ENCODE data around the gene THY1.
"Not testable (repeated sequence)": the region's sequence is repeated elsewhere in the genome, so short reads cannot be mapped to it uniquely, and the experiment has no call there.

Gene THY1

DNA sequence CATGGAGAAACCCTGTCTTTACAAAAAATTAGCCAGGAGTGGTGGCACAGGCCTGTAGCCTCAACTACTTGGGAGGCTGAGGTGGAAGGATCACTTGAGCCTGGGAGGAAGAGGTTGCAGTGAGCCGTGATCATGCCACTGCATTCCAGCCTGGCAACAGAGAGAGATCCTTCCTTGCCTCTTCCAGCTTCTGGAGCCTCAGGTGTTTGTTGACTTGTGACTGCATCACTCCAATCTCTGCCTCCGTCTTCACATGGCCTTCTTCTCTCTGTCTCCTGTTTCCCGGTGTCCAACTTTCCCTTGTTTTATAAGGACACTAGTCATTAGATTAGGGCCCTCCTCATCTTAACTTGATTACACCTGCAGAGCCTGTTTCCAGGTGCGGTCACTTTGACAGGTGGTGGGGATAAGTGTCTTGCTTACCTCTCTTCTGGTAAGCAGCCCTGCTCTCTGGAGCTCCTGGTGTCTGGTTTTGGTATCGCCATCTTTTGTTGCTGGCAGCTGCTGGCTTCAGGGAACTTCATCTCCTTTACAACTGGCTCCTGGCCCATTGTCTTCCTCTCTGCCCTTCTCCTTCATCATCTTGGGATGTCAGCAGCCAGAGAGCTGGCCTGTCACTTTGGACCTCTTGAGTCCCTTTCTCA, 33.2 kb downstream of the THY1 start:
- 0 out of 2 replicates have a peak, but pooled peaks have one; percentile 5 for TF ChIP-seq CTCF (IDR thresholded peaks at IDR 0.05; ENCODE audit: control insufficient read depth, extremely low read depth, insufficient read depth)
- no peak overlapping the region for H3K4me3 ChIP-seq (ENCODE audit: low read depth, low read length)
- DNase-seq (ENCODE audit: low read depth), result no peak

DNA sequence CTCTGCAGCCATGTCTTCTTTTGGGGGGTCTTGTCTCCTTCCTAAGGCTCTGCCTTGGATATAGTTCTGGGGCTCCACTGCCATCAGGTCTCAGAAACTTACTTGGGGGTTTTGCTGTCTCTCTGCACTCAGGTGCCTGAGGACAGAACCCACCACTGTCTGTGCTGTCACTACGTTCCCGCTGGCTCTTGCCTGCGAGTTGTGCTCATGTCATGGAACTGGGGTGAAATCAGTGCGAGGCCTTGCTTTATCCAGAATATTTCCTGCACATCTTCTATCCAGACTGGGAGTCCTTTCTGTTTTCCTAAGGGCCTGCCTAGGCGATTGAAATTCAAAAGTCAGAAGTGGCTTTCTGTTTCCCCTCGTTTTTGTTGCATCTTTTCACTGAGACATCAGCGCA, 34.9 kb downstream of the THY1 start:
- no peak overlapping the region for H3K4me3 ChIP-seq (ENCODE audit: low read depth, low read length)
- no peak for TF ChIP-seq CTCF (IDR thresholded peaks at IDR 0.05; ENCODE audit: control insufficient read depth, extremely low read depth, insufficient read depth)
- DNase-seq (ENCODE audit: low read depth), result no peak

- TF ChIP-seq CTCF (IDR thresholded peaks at IDR 0.05; ENCODE audit: control insufficient read depth, extremely low read depth, insufficient read depth), result no peak
- no peak for DNase-seq (ENCODE audit: low read depth)
- no peak overlapping the region for H3K4me3 ChIP-seq (ENCODE audit: low read depth, low read length)
Measured at GRCh38 chr11:119384332-119384731, 38.6 kb downstream of the THY1 start.

DNA sequence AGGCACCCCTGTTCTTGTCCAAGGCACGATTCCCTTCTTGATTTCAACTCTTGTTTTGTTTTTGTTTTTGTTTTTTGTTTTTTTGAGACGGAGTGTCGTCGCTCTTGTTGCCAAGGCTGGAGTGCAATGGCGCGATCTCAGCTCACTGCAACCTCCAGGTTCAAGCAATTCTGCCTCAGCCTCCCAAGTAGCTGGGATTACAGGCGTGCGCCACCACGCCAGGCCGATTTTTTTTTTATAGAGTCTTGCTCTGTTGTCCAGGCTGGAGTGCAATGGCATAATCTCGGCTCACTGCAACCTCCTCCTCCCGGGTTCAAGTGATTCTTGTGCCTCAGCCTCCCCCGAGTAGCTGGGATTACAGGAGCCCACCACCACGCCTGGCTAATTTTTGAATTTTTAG, 40.5 kb downstream of the THY1 start:
- peak overlapping the region; percentile 59 for H3K4me3 ChIP-seq (ENCODE audit: low read depth, low read length)
- DNase-seq (ENCODE audit: low read depth), result not testable (repeated sequence)

DNA sequence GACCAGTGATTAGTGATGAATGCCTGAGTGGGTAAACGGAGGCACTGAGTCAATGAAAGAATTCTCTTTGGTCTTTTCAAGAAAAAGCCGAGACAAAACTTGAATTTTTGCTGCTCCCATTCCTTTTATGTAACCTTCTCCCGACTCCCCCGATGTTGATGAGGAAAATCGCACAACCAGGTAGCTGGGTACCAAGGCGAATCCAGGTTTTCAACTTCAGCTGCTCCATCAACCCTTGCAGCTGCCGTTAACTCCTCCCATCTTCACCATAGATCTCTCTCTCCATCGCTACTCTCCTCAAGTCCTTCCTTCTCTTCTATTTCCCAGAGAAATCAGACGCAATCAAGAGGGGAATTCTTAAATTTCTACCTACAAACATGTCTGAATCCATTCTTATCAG, 40.9 kb downstream of the THY1 start:
- no peak for TF ChIP-seq CTCF (IDR thresholded peaks at IDR 0.05; ENCODE audit: control insufficient read depth, extremely low read depth, insufficient read depth)
- DNase-seq (ENCODE audit: low read depth), result no peak
- peak overlapping the region; percentile 59 for H3K4me3 ChIP-seq (ENCODE audit: low read depth, low read length)

DNA sequence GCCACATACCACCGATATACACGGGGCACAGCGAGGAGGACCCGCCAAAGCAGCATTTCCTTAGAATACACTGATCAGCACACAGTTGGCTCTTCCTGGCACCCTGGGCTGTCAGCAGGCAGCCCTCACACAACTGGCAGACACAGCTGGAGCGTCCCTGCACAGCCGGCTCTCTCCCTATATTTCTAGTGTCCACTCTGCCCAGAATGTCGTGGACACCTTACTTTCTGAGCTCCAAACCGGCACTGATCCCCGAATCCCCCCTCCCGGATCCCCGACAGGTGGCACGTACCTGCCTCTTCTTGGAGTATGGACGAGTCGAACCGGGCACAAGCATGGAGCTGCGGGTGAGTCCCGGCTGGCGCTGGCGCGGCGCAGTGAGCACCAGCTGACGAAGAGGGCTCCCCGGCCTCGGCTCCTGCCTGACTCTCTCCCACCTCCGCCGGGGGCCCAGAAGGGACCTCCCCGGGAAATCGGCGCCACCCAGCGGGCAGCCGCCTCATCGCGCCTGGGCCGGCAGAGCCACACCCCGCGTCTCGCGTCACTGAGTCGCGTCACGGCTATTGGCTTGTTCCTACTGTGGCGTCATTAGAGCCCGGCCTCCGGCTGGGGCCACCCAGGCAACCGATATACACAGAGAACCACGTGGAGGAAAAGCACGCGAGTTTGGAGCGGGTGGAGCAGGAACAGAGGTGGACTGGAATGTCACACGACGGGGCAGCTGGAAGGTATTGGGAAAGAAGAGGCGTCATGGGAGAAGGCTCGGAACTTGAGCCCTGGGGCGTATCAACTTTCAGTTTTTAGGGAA, 41.6 kb downstream of the THY1 start, which contains the start of gene USP2:
Gene USP2 (minus strand): TSS at position 510 of the 808 bp plus-strand sequence. CDS start 8,210 bp downstream, outside the sequence.
- peak; percentile 91 for TF ChIP-seq CTCF (IDR thresholded peaks at IDR 0.05; ENCODE audit: control insufficient read depth, extremely low read depth, insufficient read depth)
- DNase-seq (ENCODE audit: low read depth), result peak; percentile 85
- peak within 1 kb of the TSS; percentile 59 for H3K4me3 ChIP-seq (ENCODE audit: low read depth, low read length)

DNA sequence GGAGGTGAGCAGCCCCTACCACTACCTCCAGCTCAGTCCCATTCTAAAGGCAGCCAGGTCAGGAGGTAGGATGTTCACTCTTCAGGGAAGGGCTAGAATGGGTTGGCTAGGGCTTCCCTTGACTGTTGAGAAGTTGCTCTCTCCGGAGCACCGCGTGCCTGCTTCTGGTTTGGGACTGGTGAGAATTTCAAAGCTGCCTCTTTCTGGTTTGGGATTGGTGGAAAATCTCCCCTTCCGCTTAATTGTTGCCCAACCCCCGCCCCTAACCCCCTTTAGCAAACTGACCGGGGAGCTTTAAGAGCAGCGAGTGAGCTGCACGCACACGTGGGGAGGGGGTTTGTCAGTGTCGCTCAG, 42.2 kb downstream of the THY1 start:
- TF ChIP-seq CTCF (IDR thresholded peaks at IDR 0.05; ENCODE audit: control insufficient read depth, extremely low read depth, insufficient read depth), result no peak
- DNase-seq (ENCODE audit: low read depth), result no peak
- H3K4me3 ChIP-seq (ENCODE audit: low read depth, low read length), result peak overlapping the region; percentile 59

All from LNCaP clone FGC (cell line).